H1 (cell line): Measurements from ENCODE around the gene TTC21A. TPM values are rescaled to one million over a fixed set of nuclear protein-coding genes. Genes with fewer than 3 reads are reported as not detected.

Experiments used
- CTCF ChIP-seq, 3 experiments: IDR thresholded peaks; 1 replicate in 2 of 3; 2 replicates in 1 of 3; pipeline versions ENCODE4 v1.5.1 to v1.6.1; 2011; ENCODE audit warnings: low read length in 3 of 3, mild to moderate bottlenecking in 3 of 3, inconsistent platforms in 2 of 3, low read depth in 1 of 3, moderate library complexity in 1 of 3; ENCODE audit not compliant: insufficient read depth in 1 of 3; ENCODE audit errors: control extremely low read depth in 1 of 3
- NANOG ChIP-seq: IDR thresholded peaks from 2 replicates; pipeline ENCODE4 v1.6.1; 2011; ENCODE audit warnings: low read length, low read depth, mild to moderate bottlenecking, inconsistent platforms; ENCODE audit not compliant: insufficient read depth, poor library complexity, severe bottlenecking
- TAF7 ChIP-seq: optimal IDR thresholded peaks from 2 replicates; pipeline ENCODE3; 2011; ENCODE audit warnings: low read depth, mild to moderate bottlenecking, inconsistent platforms, low read length, moderate library complexity, borderline replicate concordance
- polyA plus RNA-seq, 7 experiments: library from polyadenylated mRNA; depleted of rRNA in 3 of 7; stranded (reverse) in 5 of 7; unstranded in 2 of 7; fragments of >200 nt in 5 of 7; fragments of 200-250 nt in 2 of 7; gene quantifications; 1 replicate in 5 of 7; 2 replicates in 1 of 7; 4 replicates in 1 of 7; pipeline versions ENCODE4 v1.2.1 to v1.2.3, GENCODE V29; 2011 to 2013; ENCODE audit warnings: missing spikeins in 2 of 7, mixed read lengths in 2 of 7
- total RNA-seq: library from RNA; stranded (reverse); fragmentation: NEBNext Ultra II Directional; extraction: Animal tissue kit (Norgen Biotek cat#: 25700); gene quantifications from 2 replicates; pipeline ENCODE4 v1.2.1, GENCODE V29; 2021

The TTC21A gene
- total and polyA plus RNA-seq, 2 of the 8 experiments (the other 6 are each of a cell fraction or from before 2014, with no cell fraction given) = 2.3 to 2.8 TPM

GRCh38 chr3:39109086-39109485, 1.6 kb downstream of the TTC21A start (continued):
- TF ChIP-seq CTCF (IDR thresholded peaks at IDR 0.05; ENCODE audit: control extremely low read depth in 1 of 3, insufficient read depth in 1 of 3, low read depth in 1 of 3, low read length in 3 of 3) (no peak), TAF7 (no peak), NANOG (no peak)
